GM13976 (cell line): ENCODE measurements around the gene ARHGAP45.

ENCODE experiments used
- DNase-seq: peaks from one replicate; pipeline ENCODE4 v3.0.0; 2012; ENCODE audit warnings: low spot score
- CTCF ChIP-seq: IDR thresholded peaks from 2 replicates; pipeline ENCODE4 v1.5.1; 2012; ENCODE audit warnings: borderline replicate concordance, mild to moderate bottlenecking; ENCODE audit not compliant: insufficient read depth; ENCODE audit errors: extremely low read depth, missing control alignments, control extremely low read depth
- in situ Hi-C: fragments of 300-500 bp; cut with MboI; formaldehyde crosslinking; loops from one replicate; pipeline ENCODE4 v1.12.0; 2022; ENCODE audit warnings: low sequenced_read_pairs, mixed read lengths, inconsistent platforms; ENCODE audit not compliant: unreplicated experiment

The ARHGAP45 gene

GRCh38 chr19:1068009-1069001, 1.3 kb downstream of the ARHGAP45 start:
- in situ Hi-C loops = no loop called here
- peak; percentile 69 for DNase-seq
- TF ChIP-seq CTCF = no peak

GRCh38 chr19:1069009-1069779, 2.2 kb downstream of the ARHGAP45 start:
- TF ChIP-seq CTCF = no peak
- in situ Hi-C loops = no loop called here

GRCh38 chr19:1070576-1070930, 3.6 kb downstream of the ARHGAP45 start:
- in situ Hi-C loops = no loop called here
- TF ChIP-seq CTCF = no peak
- no peak for DNase-seq

More at GRCh38 chr19:1069009-1069779, 2.2 kb downstream of the ARHGAP45 start:
- peak; percentile 70 for DNase-seq

GRCh38 chr19:1070931-1071791, 4.2 kb downstream of the ARHGAP45 start:
- in situ Hi-C loops = no loop called here
- no peak for DNase-seq
- no peak for TF ChIP-seq CTCF

GRCh38 chr19:1072371-1073015, 5.5 kb downstream of the ARHGAP45 start:
- in situ Hi-C loops = no loop called here
- DNase-seq = no peak
- TF ChIP-seq CTCF = no peak
